B cell (primary cell): ENCODE results near the gene ADCY1. TPM values are rescaled to one million over a fixed set of nuclear protein-coding genes. Genes with fewer than 3 reads are reported as not detected.

Experiments
- ATAC-seq: fragments of 200-7000 bp; cut with Tn5 transposase; one replicate; pipeline ENCODE4 v1.10.0; 2021; ENCODE audit warnings: low read depth, mild to moderate bottlenecking, moderate number of reproducible peaks, moderate library complexity
- CTCF ChIA-PET: fragments of 350-600 bp; sonication (Branson Sonifier 250); formaldehyde crosslinking; loops from one replicate; lab custom pipeline; 2021; ENCODE audit warnings: antibody characterized with exemption, inconsistent platforms; lab: Charles Lee
- POLR2A ChIA-PET: fragments of 350-600 bp; sonication (Branson Sonifier 250); formaldehyde crosslinking; loops from one replicate; lab custom pipeline; 2021; ENCODE audit warnings: antibody characterized with exemption; lab: Charles Lee
- DNase-seq: peaks from one replicate; pipeline ENCODE4 v3.0.0; 2013
- H2AFZ ChIP-seq: 2 replicates; pipeline ENCODE4 v1.6.1; 2012; ENCODE audit warnings: mild to moderate bottlenecking, low read depth, low read length; ENCODE audit not compliant: insufficient read depth, poor library complexity, severe bottlenecking
- H3K27ac ChIP-seq, 2 donors: 1 replicate in 1 of 2; 2 replicates in 1 of 2; pipeline ENCODE4 v1.5.1; 2012 to 2013; ENCODE audit warnings: low read length in 2 of 2, mild to moderate bottlenecking in 2 of 2, moderate library complexity in 1 of 2
- H3K27me3 ChIP-seq, 4 experiments: fragments of 200-600 bp in 1 of 4; sonication (generic) in 1 of 4; replicated peaks in 1 of 4; 1 replicate in 2 of 4; 2 replicates in 2 of 4; pipeline versions ENCODE4 v1.6.1 to v1.7.0; 2013 to 2016; ENCODE audit warnings: low read length in 3 of 4, mild to moderate bottlenecking in 2 of 4, mixed read lengths in 1 of 4, moderate library complexity in 1 of 4; ENCODE audit not compliant: insufficient read depth in 4 of 4, control insufficient read depth in 3 of 4; ENCODE audit errors: control extremely low read depth in 1 of 4
- H3K36me3 ChIP-seq, 2 experiments: replicated peaks in 1 of 2; 1 replicate in 1 of 2; 2 replicates in 1 of 2; pipeline versions ENCODE4 v1.6.1 to v1.7.1; 2013; ENCODE audit warnings: low read length in 1 of 2; ENCODE audit not compliant: insufficient read depth in 2 of 2, control insufficient read depth in 1 of 2; ENCODE audit errors: control extremely low read depth in 1 of 2, extremely low read depth in 1 of 2
- H3K4me1 ChIP-seq, 2 donors: fragments of 200-600 bp in 1 of 2; sonication (generic) in 1 of 2; 1 replicate in 1 of 2; 2 replicates in 1 of 2; pipeline versions ENCODE4 v1.5.1 to v1.6.1; 2013 to 2017; ENCODE audit warnings: low read length in 2 of 2; ENCODE audit not compliant: control insufficient read depth in 2 of 2, insufficient read depth in 2 of 2
- H3K4me2 ChIP-seq: replicated peaks from 2 replicates; pipeline ENCODE3; 2012; ENCODE audit warnings: mild to moderate bottlenecking, low read depth, low read length; ENCODE audit not compliant: poor library complexity, severe bottlenecking
- H3K4me3 ChIP-seq, 5 experiments: fragments of 200-600 bp in 1 of 5; sonication (generic) in 1 of 5; 1 replicate in 3 of 5; 2 replicates in 2 of 5; pipeline versions ENCODE4 v1.5.1 to v1.7.0; 2011 to 2016; ENCODE audit warnings: low read length in 4 of 5, mild to moderate bottlenecking in 4 of 5, low read depth in 2 of 5, control low read depth in 1 of 5, moderate library complexity in 1 of 5; ENCODE audit not compliant: insufficient read depth in 1 of 5; ENCODE audit errors: control extremely low read depth in 1 of 5, extremely low read depth in 1 of 5
- H3K79me2 ChIP-seq: fragments of 200-600 bp; sonication (generic); one replicate; pipeline ENCODE4 v1.6.0; 2016; ENCODE audit warnings: low read length; ENCODE audit not compliant: control insufficient read depth, insufficient read depth
- H3K9ac ChIP-seq: fragments of 200-600 bp; sonication (generic); 2 replicates; pipeline ENCODE4 v1.6.1; 2017; ENCODE audit warnings: mild to moderate bottlenecking, low read length, moderate library complexity
- H3K9me3 ChIP-seq, 3 donors: one replicate each; pipeline versions ENCODE4 v1.6.1 to v1.7.1; 2013; ENCODE audit warnings: low read length in 2 of 3; ENCODE audit not compliant: control insufficient read depth in 2 of 3, insufficient read depth in 1 of 3; ENCODE audit errors: control extremely low read depth in 1 of 3
- H4K20me1 ChIP-seq: 2 replicates; pipeline ENCODE4 v1.6.0; 2012; ENCODE audit warnings: mild to moderate bottlenecking, low read length; ENCODE audit not compliant: insufficient read depth, control insufficient read depth, poor library complexity, severe bottlenecking
- H3K27ac Mint-ChIP-seq: one replicate; pipeline ENCODE4 v1.8.0; 2021; ENCODE audit warnings: mixed read lengths
- H3K27me3 Mint-ChIP-seq: one replicate; pipeline ENCODE4 v1.8.0; 2021; ENCODE audit warnings: mixed read lengths
- H3K4me1 Mint-ChIP-seq: one replicate; pipeline ENCODE4 v1.8.0; 2021; ENCODE audit warnings: mixed read lengths
- H3K4me3 Mint-ChIP-seq: one replicate; pipeline ENCODE4 v1.8.0; 2021; ENCODE audit warnings: mixed read lengths
- H3K9me3 Mint-ChIP-seq: one replicate; pipeline ENCODE4 v1.8.0; 2022; ENCODE audit warnings: mixed read lengths; ENCODE audit not compliant: insufficient read depth
- CTCF ChIP-seq: fragments of 200-600 bp; IDR thresholded peaks from one replicate; pipeline ENCODE4 v1.8.0; 2022; ENCODE audit warnings: antibody characterized with exemption, mild to moderate bottlenecking
- EZH2 ChIP-seq: IDR thresholded peaks from 2 replicates; pipeline ENCODE4 v1.6.1; 2012; ENCODE audit warnings: borderline replicate concordance, low read depth, mild to moderate bottlenecking, moderate library complexity, low read length; ENCODE audit not compliant: insufficient read depth, poor library complexity, severe bottlenecking
- WGBS: methylation state at CpG from one replicate; pipeline ENCODE4 v1.1.5; 2013; ENCODE audit warnings: missing lambda C conversion rate; ENCODE audit not compliant: insufficient coverage; 5-methylcytosine and 5-hydroxymethylcytosine counted together
- intact Hi-C: fragments of 100-400 bp; cut with micrococcal nuclease; formaldehyde crosslinking; loops from one replicate; pipeline ENCODE4 v1.10.0; 2022
- polyA plus RNA-seq: library from polyadenylated mRNA; depleted of rRNA; stranded (reverse); fragments of >200 nt; gene quantifications from 2 replicates; pipeline ENCODE4 v1.2.3, GENCODE V29; 2012
- total RNA-seq, 2 donors: library from RNA; stranded (reverse); fragments of 120-200 nt in 1 of 2; gene quantifications; 1 replicate in 1 of 2; 2 replicates in 1 of 2; pipeline versions ENCODE4 v1.2.3 to v1.2.4, GENCODE V29; 2013 to 2022

ADCY1 gene
- total and polyA plus RNA-seq, 2 donors (not counting 1 experiment from before 2014, with no cell fraction given) = 0.05 to 0.12 TPM

- no peaks in the 10 kb centered on the region for H3K36me3 ChIP-seq
- 98% methylated on average over 6 of the region's 10 CpGs for WGBS
- CTCF ChIA-PET = interaction anchor here (1.0 kb wide), 1 partner anchor 9 kb away, joined by 3 read pairs; no protein-coding TSS in a partner anchor
- H3K4me3 Mint-ChIP-seq = no peak overlapping the region
- peaks cover 0 to 4% (median 0%) of the 10 kb centered on the region in 4 experiments for H3K27me3 ChIP-seq
- H3K9me3 ChIP-seq = peaks cover 0 to 3% (median 0%) of the 10 kb centered on the region in 3 donors
- intact Hi-C loops = no loop called here
- TF ChIP-seq CTCF = no peak
- TF ChIP-seq EZH2 = no peak
- no peaks in the 10 kb centered on the region for H3K9me3 Mint-ChIP-seq
- POLR2A ChIA-PET = no interaction called here
- no peak overlapping the region for H3K4me2 ChIP-seq
- DNase-seq (no peak), ATAC-seq (no peak)
- H3K27ac Mint-ChIP-seq = no peak overlapping the region
- H3K4me3 ChIP-seq = no peak overlapping the region
- H3K4me1 ChIP-seq = no peaks in the 10 kb centered on the region
- H3K4me1 Mint-ChIP-seq = no peaks in the 10 kb centered on the region
- H2AFZ ChIP-seq = no peak overlapping the region
- H4K20me1 ChIP-seq = no peaks in the 10 kb centered on the region
- no peaks in the 10 kb centered on the region for H3K79me2 ChIP-seq
- no peaks in the 10 kb centered on the region for H3K27me3 Mint-ChIP-seq
- H3K9ac ChIP-seq = no peak overlapping the region
- no peak overlapping the region for H3K27ac ChIP-seq
These were observed 81.4 kb downstream of the ADCY1 start for GRCh38 chr7:45655539-45655938.

- DNase-seq (no peak), ATAC-seq (no peak)
- Histone ChIP-seq H3K9me3 (peaks cover 0 to 3% (median 0%) of the 10 kb centered on the region in 3 donors), H2AFZ (no peak overlapping the region), H3K4me3 (no peak overlapping the region), H3K4me2 (no peak overlapping the region), H3K36me3 (no peaks in the 10 kb centered on the region), H3K9ac (no peak overlapping the region), H3K79me2 (no peaks in the 10 kb centered on the region), H3K27me3 (no peaks in the 10 kb centered on the region), H3K4me1 (no peaks in the 10 kb centered on the region), H4K20me1 (no peaks in the 10 kb centered on the region), H3K27ac (no peak overlapping the region)
- intact Hi-C loops = no loop called here
- no peaks in the 10 kb centered on the region for H3K4me1 Mint-ChIP-seq
- no peak overlapping the region for H3K27ac Mint-ChIP-seq
- no peaks in the 10 kb centered on the region for H3K9me3 Mint-ChIP-seq
- H3K4me3 Mint-ChIP-seq = no peak overlapping the region
- POLR2A ChIA-PET = no interaction called here
- TF ChIP-seq CTCF = no peak
- no peak for TF ChIP-seq EZH2
- 100% methylated on average over 2 of the region's 2 CpGs for WGBS
- CTCF ChIA-PET = interaction anchor here (1.0 kb wide), 1 partner anchor 8 kb away, joined by 3 read pairs; no protein-coding TSS in a partner anchor
- H3K27me3 Mint-ChIP-seq = no peaks in the 10 kb centered on the region
These were observed 82.3 kb downstream of the ADCY1 start for GRCh38 chr7:45656431-45656830.
